ENCODE data around the gene PBX1.

DNA sequence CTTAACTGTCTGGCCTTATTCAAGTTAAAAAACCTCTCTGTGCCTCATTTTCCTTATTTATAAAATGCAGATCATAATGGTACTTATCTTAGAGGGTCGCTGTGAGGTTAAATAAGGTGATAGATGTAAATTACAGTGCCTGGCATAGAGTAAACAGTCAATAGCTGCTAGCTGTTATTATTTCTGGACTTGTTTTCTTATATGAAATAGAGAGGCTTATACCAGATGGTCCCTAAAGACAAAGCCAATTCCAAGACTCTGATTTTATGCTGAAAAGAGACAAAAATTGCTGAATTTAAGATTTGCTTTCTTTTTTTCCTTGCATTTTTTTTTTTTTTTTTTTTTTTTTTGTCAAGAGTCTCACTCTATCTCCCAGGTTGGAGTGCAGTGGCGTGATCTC, 10.3 kb downstream of the PBX1 start:
- TF ChIP-seq POLR2AphosphoS5 (IDR thresholded peaks at IDR 0.05) (no peak), EP300 (IDR thresholded peaks at IDR 0.05) (no peak)
- TF ChIP-seq, protein P1, sequence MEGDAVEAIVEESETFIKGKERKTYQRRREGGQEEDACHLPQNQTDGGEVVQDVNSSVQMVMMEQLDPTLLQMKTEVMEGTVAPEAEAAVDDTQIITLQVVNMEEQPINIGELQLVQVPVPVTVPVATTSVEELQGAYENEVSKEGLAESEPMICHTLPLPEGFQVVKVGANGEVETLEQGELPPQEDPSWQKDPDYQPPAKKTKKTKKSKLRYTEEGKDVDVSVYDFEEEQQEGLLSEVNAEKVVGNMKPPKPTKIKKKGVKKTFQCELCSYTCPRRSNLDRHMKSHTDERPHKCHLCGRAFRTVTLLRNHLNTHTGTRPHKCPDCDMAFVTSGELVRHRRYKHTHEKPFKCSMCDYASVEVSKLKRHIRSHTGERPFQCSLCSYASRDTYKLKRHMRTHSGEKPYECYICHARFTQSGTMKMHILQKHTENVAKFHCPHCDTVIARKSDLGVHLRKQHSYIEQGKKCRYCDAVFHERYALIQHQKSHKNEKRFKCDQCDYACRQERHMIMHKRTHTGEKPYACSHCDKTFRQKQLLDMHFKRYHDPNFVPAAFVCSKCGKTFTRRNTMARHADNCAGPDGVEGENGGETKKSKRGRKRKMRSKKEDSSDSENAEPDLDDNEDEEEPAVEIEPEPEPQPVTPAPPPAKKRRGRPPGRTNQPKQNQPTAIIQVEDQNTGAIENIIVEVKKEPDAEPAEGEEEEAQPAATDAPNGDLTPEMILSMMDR (IDR thresholded peaks at IDR 0.05), result no peak
